NCI-H1930 (cell line): ENCODE results near the gene PCARE.
"Not testable (repeated sequence)": the region's sequence is repeated elsewhere in the genome, so short reads cannot be mapped to it uniquely, and the experiment has no call there.

Experiments used
- DNase-seq, 2 experiments: peaks; one replicate each; lab custom pipeline; 2025; lab: John Stamatoyannopoulos, UW

The PCARE gene

GRCh38 chr2:29074411-29074810 lies at the start of gene PCARE:
PCARE (minus strand) TSS chr2:29074523; CDS start chr2:29074261, 262 bp downstream.
- DNase-seq, result no peak

DNA sequence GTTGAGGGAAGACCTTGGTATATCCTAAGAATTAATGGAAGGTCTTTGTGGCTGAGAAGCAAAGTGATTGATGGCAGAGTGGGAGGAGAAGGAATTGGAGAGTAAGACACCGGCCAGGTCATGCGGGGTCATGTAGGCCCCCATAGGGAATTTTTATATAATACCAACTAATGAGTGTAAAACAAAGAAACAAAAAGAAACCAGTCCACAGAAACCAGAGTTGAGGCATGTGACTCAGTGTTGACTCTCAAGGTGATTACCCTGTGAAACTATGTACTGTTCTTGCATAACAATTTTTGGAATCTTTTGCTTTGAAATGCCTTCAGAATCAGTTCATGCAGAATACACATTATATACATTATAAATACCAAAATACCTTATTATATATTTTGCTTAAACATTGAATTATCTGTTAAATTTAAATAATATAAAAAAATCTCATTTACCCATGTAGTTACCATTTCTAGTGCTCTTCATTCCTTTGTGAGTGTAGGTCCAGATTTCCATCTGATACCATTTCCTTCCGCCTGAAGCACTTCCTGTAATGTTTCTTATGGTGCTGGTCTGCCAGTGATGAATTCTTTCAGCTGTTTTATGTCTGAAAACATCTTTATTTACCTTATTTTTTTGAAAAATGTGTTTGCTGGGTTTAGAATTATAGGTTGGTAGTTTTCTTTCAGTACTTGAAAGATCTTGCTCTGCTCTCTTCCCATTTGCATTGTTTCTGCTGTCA lies 49.5 kb upstream of the PCARE start:
- DNase-seq, result no peak

DNA sequence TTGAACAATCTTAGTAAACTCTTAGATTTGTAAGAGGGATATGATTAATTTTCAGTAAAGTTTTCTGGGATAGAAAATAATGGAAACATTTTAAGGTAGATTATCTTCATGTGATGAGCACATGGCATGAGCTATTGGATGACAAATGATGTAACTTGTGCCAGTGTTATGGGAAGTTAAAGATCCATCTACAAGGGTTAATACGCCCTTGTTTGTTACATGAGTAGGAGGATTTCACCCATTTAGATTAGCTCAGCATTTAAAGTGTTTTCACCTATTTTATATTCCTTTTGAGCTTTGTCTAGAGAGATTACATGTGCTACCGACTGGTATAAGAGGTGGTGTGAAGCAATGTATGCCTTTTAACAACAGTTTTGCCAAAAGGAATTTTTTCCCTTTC lies 46.5 kb upstream of the PCARE start:
- no peak for DNase-seq

- no peak for DNase-seq
Observed at GRCh38 chr2:29119211-29119610, 44.9 kb upstream of the PCARE start.

DNA sequence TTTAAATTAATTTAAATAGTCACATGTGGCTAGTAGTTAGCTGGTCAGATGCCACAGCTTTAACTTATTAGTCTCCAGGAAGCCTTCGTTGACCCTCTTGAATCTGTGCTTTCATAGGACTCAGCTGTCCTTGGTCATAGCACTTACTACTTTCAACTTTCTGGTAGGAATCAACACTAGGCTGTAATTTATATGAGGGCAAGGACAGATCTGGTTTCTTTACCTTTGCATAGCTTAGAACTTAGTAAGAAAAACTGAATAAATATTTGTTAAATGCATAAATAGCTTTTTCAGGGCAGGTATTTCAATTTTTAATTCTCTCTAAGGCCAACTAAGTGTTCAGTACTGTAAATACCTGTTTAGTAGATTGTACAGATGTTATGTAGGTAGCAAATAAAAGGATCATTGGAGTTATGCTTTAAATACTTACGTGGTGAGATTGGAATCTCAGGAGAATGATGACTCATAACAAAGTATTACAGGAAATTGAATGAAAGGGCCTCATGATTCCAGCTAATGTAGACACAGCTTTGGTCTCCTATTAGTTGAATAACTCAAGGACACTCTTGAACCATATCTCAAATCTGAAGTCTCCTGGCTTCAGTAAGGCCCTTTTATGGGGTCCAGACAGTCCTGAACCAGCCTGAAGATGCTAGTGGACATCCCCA lies 43.4 kb upstream of the PCARE start:
- DNase-seq, result no peak

DNA sequence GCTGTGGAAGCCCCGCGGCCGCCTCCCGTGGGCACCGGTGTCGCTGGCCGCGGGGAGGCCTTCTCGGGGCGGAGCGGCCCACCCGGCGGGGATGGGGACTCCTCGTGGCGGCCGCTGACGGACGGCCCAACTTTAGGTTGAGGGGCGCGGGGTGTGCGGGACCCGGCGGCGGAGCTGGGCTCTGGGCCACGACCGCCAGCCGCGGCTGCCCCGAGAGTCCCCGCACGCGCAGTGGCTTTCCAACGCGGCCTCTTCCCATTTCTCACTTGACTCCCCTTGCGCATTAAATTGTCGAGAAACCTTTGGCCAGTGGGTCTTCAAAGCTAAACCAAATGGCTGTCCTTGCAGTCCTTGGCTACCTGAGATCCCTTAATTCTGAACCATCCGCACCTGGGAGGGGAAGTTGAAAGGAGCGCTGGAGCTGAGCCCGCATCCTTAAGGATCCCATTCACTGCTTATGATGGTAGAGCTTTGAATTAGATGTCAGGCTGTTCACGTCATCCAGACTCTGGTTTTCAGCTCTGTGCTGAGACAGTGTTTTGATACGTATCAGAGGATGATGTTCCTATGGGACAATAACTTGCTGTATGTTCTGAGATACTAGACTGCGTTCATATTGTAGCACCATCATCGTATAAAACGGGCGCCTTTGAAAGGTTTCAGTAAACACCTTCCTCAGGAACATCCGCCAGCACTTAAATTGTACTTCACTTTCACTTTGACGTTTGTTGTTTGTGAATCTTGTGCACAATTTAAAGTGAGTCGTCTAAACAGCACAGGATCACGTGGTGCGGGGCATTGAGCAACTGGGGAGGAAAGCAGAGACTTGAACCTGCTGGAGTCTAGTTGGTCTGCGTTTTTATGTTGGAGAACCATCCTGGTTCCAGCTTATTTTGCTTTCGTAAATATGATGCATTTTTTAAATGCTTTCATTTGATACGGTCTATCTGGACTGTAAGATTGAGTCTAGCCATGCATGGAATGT lies 41.8 kb upstream of the PCARE start:
- no peak for DNase-seq

DNA sequence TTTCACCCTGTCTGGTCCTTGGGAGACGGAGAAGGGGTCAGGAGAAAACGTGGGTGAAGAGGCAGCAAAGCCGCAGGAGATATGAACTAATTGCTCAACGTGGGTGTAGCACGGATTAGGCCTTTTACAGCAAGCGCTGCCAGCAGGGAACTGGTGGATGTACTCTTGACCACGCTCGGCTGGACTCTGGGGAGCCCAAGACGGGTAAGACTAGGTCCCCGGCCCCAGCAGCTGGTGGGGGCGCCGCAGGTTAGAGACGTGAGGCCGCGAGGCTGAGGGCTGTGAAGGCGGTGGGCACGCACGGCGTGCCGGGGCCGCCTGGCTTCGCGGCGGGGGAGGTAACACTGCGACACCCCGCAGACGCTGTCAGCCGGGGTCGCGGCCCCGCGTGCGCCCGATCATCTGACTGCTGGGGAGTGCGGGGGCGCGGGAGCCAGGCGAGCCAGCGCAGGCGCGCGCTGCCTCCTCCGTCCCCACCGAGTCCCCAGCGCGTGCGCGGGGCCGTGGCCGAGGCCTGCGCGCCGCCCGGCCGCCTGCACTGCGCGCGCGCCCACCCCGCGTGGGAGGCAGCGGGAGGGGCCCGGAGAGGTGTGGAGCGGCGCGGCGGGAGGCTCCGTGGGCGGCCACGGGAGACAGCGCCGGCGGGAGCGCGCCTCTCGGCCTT lies 40.8 kb upstream of the PCARE start, which contains the start of gene CLIP4:
TSS of gene CLIP4 (plus strand) at position 470 of the 664 bp plus-strand sequence. CDS start 5,974 bp downstream, outside the sequence.
- peak in 1 of 2 experiments; percentile 58 for DNase-seq

GRCh38 chr2:29114586-29114945 lies 40.2 kb upstream of the PCARE start:
- DNase-seq, result no peak

GRCh38 chr2:29113891-29114321 lies 39.6 kb upstream of the PCARE start:
- DNase-seq, result no peak

- no peak for DNase-seq
Observed at GRCh38 chr2:29113027-29113686, 38.8 kb upstream of the PCARE start.

DNA sequence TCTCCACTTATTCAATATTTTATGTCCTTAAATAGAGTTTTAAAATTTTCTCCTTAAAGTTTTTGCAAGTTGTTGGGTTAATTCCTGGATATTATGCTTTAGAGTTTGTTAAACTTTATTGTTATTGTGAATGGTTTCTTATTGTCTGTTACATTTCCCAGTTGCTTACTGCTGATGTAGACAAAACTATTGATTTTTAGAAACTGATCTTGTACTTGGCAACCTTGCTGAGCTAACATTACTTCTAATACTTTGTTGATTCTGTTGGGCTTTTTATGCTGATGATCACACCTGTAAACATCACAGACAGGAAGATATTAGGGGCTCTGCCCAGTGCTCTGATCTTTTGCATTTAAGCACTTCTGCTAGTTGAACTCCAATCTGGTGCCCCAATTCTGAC lies 38.1 kb upstream of the PCARE start:
- no peak for DNase-seq

- no peak for DNase-seq
Observed at GRCh38 chr2:29110916-29111535, 36.7 kb upstream of the PCARE start.

DNA sequence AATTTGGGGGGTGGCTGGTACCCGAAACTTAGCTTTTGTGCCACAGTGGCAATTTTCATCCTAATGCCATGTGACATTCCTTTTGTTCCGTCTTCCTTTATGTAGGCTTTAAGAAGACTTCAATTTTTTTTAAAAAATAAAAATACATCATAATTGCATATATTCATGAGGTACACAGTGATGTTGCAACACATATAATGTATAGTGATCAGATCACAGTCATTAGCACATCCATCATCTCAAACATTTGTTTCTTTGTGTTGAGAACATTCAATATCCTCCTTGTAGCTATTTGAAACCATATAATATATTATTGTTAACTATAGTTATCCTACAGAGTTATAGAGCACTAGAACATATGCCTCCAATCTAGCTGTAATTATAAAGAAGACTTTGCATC lies 34.9 kb upstream of the PCARE start:
- DNase-seq, result no peak

- no peak for DNase-seq
Observed at GRCh38 chr2:29108225-29108624, 33.9 kb upstream of the PCARE start.

GRCh38 chr2:29107547-29107946 lies 33.2 kb upstream of the PCARE start:
- not testable (repeated sequence) for DNase-seq

- peak in 1 of 2 experiments; percentile 71 for DNase-seq
Observed at GRCh38 chr2:29106980-29107388, 32.7 kb upstream of the PCARE start.

GRCh38 chr2:29106256-29106655 lies 31.9 kb upstream of the PCARE start:
- DNase-seq, result no peak

GRCh38 chr2:29105375-29105774 lies 31.1 kb upstream of the PCARE start:
- no peak for DNase-seq

DNA sequence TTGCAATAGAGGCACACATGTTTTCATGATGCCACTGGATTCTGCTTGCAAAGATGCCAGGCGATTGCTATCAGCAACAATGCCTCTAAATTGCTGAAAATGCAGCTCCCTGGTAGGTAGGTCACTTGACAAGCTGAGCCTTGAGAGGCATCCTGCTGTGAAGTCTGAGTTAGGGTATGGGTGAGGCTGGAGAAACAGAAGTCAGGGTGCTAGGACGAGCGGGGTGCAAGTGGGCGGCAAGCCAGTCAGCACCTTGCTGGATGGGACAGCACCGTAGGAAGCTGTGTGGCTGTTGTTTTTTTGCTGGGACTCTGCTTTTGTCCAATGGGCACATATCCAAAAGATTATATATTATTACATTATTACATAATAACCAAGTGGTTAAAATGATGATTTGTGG lies 30.4 kb upstream of the PCARE start:
- no peak for DNase-seq

DNA sequence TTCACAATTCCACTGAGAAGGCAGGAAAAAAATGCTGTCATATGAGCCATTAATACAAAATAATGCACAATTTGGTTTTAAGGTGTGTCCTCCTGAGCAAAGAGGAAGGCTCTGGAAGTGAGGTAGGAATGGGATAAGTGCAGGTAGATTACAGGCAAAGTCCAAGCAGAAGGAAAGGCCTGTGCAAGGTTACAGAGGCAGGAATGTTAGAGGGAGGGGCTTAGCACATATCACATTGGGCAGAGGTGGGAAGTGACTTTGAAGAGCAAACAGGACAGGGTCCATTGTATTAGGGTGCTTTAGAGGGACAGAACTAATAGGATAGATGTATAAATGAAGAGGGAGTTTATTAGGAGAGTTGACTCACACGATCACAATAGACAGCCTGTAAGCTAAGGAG lies 26.2 kb upstream of the PCARE start:
- DNase-seq, result no peak

- no peak for DNase-seq
Observed at GRCh38 chr2:29097569-29097968, 23.2 kb upstream of the PCARE start.
